Activated naive CD4-positive, alpha-beta T cell treated with anti-CD3 and anti-CD28 coated beads for 36 hours (primary cell): Measurements from ENCODE around the gene TTLL5. TPM values are rescaled to one million over a fixed set of nuclear protein-coding genes. Genes with fewer than 3 reads are reported as not detected.
"Not testable (repeated sequence)": the region's sequence is repeated elsewhere in the genome, so short reads cannot be mapped to it uniquely, and the experiment has no call there.

Experiments
- CTCF ChIA-PET: fragments of 350-600 bp; sonication (Branson Sonifier 250); formaldehyde crosslinking; loops from one replicate; lab custom pipeline; 2021; ENCODE audit warnings: antibody characterized with exemption; lab: Charles Lee
- DNase-seq: peaks from one replicate; pipeline ENCODE4 v3.0.0-alpha.2; 2020
- H3K27ac Mint-ChIP-seq: one replicate; pipeline ENCODE4 v1.8.0; 2021; ENCODE audit warnings: mild to moderate bottlenecking, mixed read lengths
- H3K27me3 Mint-ChIP-seq: one replicate; pipeline ENCODE4 v1.8.0; 2021; ENCODE audit warnings: low read depth, mixed read lengths
- H3K36me3 Mint-ChIP-seq: one replicate; pipeline ENCODE4 v1.8.0; 2021; ENCODE audit warnings: low read depth, mixed read lengths
- H3K4me1 Mint-ChIP-seq: one replicate; pipeline ENCODE4 v1.8.0; 2021; ENCODE audit warnings: low read depth, mixed read lengths
- H3K4me3 Mint-ChIP-seq: one replicate; pipeline ENCODE4 v1.8.0; 2021; ENCODE audit warnings: mild to moderate bottlenecking, moderate library complexity, mixed read lengths
- H3K9me3 Mint-ChIP-seq: one replicate; pipeline ENCODE4 v1.8.0; 2021; ENCODE audit warnings: mixed read lengths
- intact Hi-C: fragments of 100-400 bp; cut with micrococcal nuclease; formaldehyde crosslinking; loops from one replicate; pipeline ENCODE4 v1.15.1; 2023
- total RNA-seq, 2 experiments: library from RNA; stranded (reverse); gene quantifications; one replicate each; pipeline ENCODE4 v1.2.3, GENCODE V29; 2021

TTLL5 gene
- total RNA-seq, 2 experiments from 2014 or later = 23.8 to 25.1 TPM

DNA sequence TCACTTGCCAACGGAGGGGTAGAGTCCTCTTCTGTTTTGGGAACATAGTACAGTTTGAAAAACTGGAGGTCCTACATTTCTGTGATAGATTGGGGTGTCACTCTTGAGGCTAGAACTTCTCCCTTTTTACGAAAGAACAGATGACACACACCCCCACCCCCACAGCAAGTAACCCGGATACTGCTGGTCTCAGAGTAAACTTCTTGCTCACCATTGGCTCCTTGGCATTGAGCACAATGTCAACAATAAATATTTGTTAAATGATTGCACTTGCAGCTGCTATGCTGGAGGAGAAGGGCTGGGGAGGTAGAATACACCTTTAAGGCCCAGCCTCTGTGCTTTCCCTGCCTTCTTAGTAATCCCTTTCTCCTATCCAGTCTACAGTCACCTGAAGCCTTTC is 170.9 kb downstream of the TTLL5 start:
- H3K27me3 Mint-ChIP-seq = no peaks in the 10 kb centered on the region
- no peak for DNase-seq
- H3K36me3 Mint-ChIP-seq = peaks cover 13% of the 10 kb centered on the region
- intact Hi-C loops = no loop called here
- CTCF ChIA-PET = interaction anchor here (1.1 kb wide), 1 partner anchor 213 kb away, joined by 4 read pairs; no protein-coding TSS in a partner anchor
- peaks cover 12% of the 10 kb centered on the region for H3K4me1 Mint-ChIP-seq
- H3K4me3 Mint-ChIP-seq = no peak overlapping the region
- no peak overlapping the region for H3K27ac Mint-ChIP-seq
- H3K9me3 Mint-ChIP-seq = no peaks in the 10 kb centered on the region

DNA sequence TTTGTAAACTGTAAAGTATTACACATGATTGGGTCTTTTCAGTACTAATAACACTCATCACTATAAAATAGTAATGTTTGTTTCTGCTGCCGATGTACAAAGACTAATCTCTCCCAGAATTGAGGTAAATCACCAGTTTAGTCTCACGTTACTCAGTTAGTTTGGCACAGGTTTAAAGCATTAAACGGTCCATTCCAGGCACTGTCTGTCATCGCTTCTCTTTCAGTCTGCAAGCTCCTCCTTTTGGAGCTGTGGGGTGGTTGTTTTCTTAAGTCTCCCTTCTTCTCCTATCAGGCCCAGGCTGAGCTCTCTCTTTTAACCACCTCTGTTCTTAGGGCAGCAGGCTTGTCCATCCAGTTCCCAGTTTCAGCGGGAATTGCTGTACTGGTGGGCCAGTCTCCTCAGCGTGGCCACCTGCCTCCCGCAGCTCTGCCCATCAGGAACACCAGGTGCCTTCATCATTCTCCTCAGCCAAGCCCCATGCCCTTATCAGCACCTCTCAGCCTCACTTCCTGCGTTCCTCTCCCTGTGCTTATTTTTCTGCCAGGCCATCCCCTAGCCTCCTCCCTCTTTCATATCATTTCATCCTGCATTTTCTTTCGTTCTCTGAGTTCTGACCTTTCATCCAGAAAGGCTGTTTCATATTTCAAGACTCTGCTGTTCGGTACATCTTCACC is 171.7 kb downstream of the TTLL5 start:
- intact Hi-C loops = no loop called here
- DNase-seq = no peak
- H3K4me3 Mint-ChIP-seq = no peak overlapping the region
- peaks cover 12% of the 10 kb centered on the region for H3K4me1 Mint-ChIP-seq
- CTCF ChIA-PET = no interaction called here
- no peaks in the 10 kb centered on the region for H3K27me3 Mint-ChIP-seq
- peaks cover 13% of the 10 kb centered on the region for H3K36me3 Mint-ChIP-seq
- H3K9me3 Mint-ChIP-seq = no peaks in the 10 kb centered on the region
- H3K27ac Mint-ChIP-seq = no peak overlapping the region

DNA sequence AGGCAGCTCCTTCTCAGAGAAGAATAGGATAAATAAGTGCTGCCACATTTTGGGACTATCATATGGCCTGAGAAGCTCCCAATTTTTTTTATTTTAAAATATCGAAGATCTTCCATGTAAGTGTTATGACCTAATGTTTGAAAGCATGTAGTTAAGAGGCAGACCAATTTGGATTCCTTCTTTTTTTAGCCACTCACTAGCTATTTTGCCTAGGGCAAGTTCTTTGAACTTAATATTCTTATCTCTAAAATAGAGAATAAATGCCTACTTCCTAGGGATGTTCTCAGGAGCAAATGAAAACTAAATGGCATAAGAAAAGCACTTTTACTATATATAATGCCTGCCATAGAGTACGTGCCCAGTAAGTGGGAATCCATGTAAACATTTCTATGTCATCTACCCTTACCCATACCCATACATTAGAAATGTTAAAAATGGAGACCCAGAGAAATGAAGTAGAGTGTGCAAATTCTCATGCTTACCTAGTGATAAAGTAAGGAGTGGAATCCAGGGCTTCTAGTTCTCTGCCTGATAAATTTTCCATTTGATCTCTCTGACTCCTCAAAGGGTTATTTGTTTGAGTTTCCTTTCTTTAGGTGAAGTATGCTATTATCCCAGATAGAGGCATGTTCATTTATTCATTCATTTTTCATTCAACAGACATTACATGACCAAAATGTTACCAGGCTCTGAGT is 172.4 kb downstream of the TTLL5 start:
- no peaks in the 10 kb centered on the region for H3K27me3 Mint-ChIP-seq
- H3K4me3 Mint-ChIP-seq = no peak overlapping the region
- CTCF ChIA-PET = no interaction called here
- peaks cover 12% of the 10 kb centered on the region for H3K4me1 Mint-ChIP-seq
- H3K27ac Mint-ChIP-seq = no peak overlapping the region
- peaks cover 19% of the 10 kb centered on the region for H3K36me3 Mint-ChIP-seq
- DNase-seq = no peak
- H3K9me3 Mint-ChIP-seq = no peaks in the 10 kb centered on the region
- intact Hi-C loops = no loop called here

DNA sequence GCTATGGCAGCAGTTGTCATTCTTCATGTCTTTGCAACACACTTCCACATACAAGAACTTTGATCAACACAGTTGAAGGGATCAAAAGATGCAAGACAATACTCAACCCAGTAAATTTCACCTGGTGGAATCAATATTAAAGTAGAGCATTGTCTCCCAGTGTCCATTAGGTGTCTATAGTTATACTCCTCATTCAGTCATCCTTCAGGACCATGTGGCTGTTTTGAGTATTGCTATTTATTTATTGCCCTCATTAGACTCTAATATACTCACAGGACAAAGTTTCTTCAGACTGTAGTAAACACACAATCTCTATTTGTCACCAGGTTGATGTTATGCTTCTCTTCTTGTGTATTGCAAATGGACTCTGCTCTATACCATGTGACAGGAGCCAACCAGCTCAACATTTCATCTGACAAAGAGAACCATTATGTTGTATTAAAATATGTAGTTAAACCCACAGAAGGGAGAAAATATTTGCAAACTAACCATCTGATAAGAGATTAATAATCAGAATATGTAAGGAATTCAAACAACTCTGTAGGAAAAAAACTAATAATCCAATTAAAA is 174.2 kb downstream of the TTLL5 start:
- no peak overlapping the region for H3K4me3 Mint-ChIP-seq
- CTCF ChIA-PET = no interaction called here
- peaks cover 13% of the 10 kb centered on the region for H3K9me3 Mint-ChIP-seq
- DNase-seq = no peak
- no peaks in the 10 kb centered on the region for H3K27me3 Mint-ChIP-seq
- H3K4me1 Mint-ChIP-seq = peaks cover 12% of the 10 kb centered on the region
- intact Hi-C loops = no loop called here
- no peak overlapping the region for H3K27ac Mint-ChIP-seq
- peaks cover 34% of the 10 kb centered on the region for H3K36me3 Mint-ChIP-seq

DNA sequence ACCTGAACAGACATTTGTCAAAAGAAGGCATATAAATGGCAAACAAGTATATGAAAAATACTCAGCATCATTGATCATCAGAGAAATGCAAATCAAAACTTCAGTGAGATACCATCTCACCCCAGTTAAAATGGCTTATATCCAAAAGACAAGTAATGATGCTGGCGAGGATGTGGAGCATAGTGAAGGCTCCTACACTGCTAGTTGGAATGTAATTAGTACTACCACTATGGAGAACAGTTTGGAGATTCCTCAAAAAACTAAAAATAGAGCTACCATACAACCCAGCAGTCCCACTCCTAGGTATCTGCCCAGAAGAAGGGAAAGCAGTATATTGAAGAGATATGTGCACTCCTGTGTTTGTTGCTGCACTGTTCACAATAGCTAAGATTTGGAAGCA is 174.7 kb downstream of the TTLL5 start:
- Mint-ChIP-seq H3K27ac (no peak overlapping the region), H3K36me3 (peaks cover 34% of the 10 kb centered on the region), H3K9me3 (peaks cover 13% of the 10 kb centered on the region), H3K4me3 (no peak overlapping the region), H3K4me1 (peaks cover 12% of the 10 kb centered on the region), H3K27me3 (no peaks in the 10 kb centered on the region)
- CTCF ChIA-PET = no interaction called here
- intact Hi-C loops = no loop called here
- DNase-seq = no peak

DNA sequence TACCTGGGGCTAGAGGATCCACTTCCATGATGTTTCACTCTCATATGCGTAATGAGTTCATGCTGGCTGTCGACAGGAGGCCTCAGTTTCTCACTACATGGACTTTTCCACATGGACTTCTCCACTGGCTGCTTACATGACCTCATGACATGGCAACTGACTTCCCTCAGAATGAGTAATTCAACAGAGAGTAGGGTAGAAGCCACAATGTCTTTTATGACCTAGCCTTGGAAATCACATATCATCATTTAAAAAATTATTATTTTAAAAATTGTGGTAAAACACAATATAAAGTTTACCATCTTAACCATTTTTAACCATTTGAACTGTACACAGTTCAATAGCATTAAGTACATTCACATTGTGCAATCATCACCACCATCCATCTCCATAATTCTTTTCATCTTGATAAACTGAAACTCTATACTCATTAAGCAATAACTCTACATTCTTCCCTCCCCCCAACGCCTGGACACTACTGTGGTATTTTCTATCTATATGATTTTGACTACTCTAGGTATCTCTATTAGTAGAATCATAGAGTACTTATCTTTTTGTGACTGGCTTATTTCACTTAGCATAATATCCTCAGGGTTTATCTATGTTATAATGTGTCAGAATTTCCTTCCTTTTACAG is 176.2 kb downstream of the TTLL5 start:
- H3K4me3 Mint-ChIP-seq = no peak overlapping the region
- CTCF ChIA-PET = no interaction called here
- intact Hi-C loops = no loop called here
- H3K4me1 Mint-ChIP-seq = no peaks in the 10 kb centered on the region
- peaks cover 38% of the 10 kb centered on the region for H3K36me3 Mint-ChIP-seq
- H3K9me3 Mint-ChIP-seq = peaks cover 13% of the 10 kb centered on the region
- H3K27me3 Mint-ChIP-seq = no peaks in the 10 kb centered on the region
- no peak overlapping the region for H3K27ac Mint-ChIP-seq
- DNase-seq = no peak

DNA sequence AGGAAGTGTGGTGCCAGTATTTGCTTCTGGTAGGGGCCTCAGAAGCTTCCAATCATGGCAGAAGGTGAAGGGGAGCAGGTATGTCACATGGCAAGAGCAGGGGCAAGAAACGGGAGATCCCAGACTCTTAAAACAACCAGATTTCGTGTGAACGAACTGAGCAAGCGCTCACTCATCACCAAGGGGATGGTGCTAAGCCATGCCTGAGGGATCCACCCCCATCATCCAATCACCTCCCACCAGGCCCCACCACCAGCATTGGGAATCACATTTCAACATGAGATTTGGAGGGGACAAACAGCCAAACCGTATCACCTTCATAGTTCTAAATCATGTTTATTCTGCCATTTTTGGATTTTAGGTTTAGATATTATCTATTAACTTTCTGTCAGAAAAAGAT is 179.9 kb downstream of the TTLL5 start:
- DNase-seq = no peak
- peaks cover 13% of the 10 kb centered on the region for H3K9me3 Mint-ChIP-seq
- no peaks in the 10 kb centered on the region for H3K27me3 Mint-ChIP-seq
- intact Hi-C loops = no loop called here
- H3K4me1 Mint-ChIP-seq = no peaks in the 10 kb centered on the region
- H3K4me3 Mint-ChIP-seq = no peak overlapping the region
- no peak overlapping the region for H3K27ac Mint-ChIP-seq
- CTCF ChIA-PET = no interaction called here
- peaks cover 30% of the 10 kb centered on the region for H3K36me3 Mint-ChIP-seq

DNA sequence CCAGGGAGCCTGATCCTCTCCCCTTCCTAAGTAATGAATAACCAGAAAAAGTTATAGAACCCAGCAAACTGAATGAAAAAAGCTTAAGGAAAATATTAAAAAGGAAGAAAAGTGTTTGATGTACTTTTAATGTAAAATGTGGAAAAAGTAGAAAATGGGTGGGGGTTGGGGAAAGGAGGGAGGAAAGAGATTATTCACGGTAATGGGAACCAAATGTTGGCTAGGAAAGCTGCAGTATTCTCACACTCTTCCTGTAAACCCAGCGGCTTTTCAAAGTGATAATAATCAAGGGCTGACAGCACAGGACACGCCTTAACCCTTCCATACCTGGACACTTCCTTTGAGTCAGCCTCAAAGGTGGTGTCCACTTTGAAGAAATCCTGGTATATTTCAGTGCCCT is 181.5 kb downstream of the TTLL5 start:
- peaks cover 27% of the 10 kb centered on the region for H3K36me3 Mint-ChIP-seq
- no peak overlapping the region for H3K4me3 Mint-ChIP-seq
- CTCF ChIA-PET = no interaction called here
- intact Hi-C loops = no loop called here
- no peaks in the 10 kb centered on the region for H3K27me3 Mint-ChIP-seq
- no peak overlapping the region for H3K27ac Mint-ChIP-seq
- no peaks in the 10 kb centered on the region for H3K4me1 Mint-ChIP-seq
- H3K9me3 Mint-ChIP-seq = peaks cover 13% of the 10 kb centered on the region
- DNase-seq = no peak

DNA sequence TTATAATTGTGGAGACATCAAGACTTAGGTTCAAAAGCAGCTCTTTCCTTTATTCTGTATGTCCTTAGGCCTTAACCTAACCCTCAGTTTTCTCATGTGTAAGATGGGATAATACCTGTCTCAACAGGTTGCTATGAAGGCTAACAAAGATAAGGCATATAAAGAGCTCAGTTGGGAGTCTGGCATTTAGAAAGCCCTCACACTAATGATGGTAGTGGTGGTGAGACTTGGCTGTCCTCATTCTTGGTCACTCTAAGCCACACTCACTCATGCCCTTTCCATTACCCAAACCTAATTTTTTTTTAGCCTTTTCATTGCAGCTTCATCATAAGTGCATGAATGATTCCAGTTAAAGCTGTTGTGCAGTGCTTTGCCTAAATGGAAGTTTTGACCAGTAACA is 183.4 kb downstream of the TTLL5 start:
- Mint-ChIP-seq H3K4me3 (no peak overlapping the region), H3K4me1 (no peaks in the 10 kb centered on the region), H3K36me3 (peaks cover 11% of the 10 kb centered on the region), H3K27me3 (no peaks in the 10 kb centered on the region), H3K9me3 (peaks cover 5% of the 10 kb centered on the region), H3K27ac (no peak overlapping the region)
- CTCF ChIA-PET = interaction anchor here (0.5 kb wide), 1 partner anchor 494 kb away, joined by 3 read pairs; no protein-coding TSS in a partner anchor
- intact Hi-C loops = no loop called here
- no peak for DNase-seq

DNA sequence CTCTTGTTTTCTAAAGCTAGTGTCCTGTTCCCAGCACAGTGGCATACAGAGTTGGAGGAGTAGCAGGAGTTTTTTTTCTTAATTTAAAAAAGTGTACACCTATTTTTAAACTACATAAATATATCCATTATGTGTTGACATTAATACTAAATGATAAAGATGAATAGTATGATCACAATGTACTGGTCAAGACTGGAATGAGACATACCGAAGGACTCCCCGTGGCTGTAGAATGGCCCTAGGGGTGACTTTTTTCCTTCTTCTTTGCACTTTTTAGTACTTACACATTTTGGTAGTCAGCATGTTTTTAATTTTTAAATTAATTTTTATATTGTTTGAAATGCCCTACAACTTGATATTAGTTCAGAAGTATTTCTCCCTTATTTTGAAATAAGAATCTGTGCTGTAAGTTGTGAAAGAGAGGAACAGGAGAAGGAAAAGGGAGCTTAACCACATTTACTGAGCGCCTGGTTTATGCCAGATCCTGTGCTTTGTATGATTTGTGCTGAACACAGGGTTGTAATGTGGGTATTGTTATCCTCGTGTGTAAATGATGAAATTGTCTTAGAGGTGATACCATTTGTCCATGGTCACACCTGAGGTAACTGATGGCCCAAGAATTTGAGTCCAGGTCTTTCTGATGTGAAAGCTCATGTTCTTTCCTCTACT is 184.2 kb downstream of the TTLL5 start:
- H3K27me3 Mint-ChIP-seq = no peaks in the 10 kb centered on the region
- no peaks in the 10 kb centered on the region for H3K4me1 Mint-ChIP-seq
- CTCF ChIA-PET = no interaction called here
- no peak overlapping the region for H3K4me3 Mint-ChIP-seq
- intact Hi-C loops = no loop called here
- H3K9me3 Mint-ChIP-seq = no peaks in the 10 kb centered on the region
- no peak for DNase-seq
- H3K36me3 Mint-ChIP-seq = peaks cover 6% of the 10 kb centered on the region
- no peak overlapping the region for H3K27ac Mint-ChIP-seq

DNA sequence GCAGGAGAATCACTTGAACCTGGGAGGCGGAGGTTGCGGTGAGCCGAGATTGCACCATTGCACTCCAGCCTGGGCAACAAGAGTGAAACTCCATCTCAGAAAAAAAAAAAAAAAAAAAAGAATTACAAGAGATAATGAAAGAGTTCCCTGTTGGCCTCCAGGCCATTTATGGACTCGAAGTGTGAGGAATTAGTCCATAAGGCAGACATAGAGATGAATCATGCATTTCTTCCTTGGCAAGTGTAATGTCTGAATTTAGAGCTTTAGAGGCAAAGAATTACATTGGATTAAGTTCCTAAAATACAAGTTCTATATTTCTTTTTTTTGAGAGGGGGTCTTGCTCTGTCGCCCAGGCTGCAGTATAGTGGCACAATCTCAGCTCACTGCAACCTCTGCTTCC is 185.6 kb downstream of the TTLL5 start:
- H3K27me3 Mint-ChIP-seq, H3K27ac Mint-ChIP-seq, H3K36me3 Mint-ChIP-seq, DNase-seq, H3K4me3 Mint-ChIP-seq, intact Hi-C loops, H3K4me1 Mint-ChIP-seq, H3K9me3 Mint-ChIP-seq: not testable (repeated sequence)
- CTCF ChIA-PET = interaction anchor here (1.2 kb wide), 1 partner anchor 60 kb away, joined by 3 read pairs; no protein-coding TSS in a partner anchor

DNA sequence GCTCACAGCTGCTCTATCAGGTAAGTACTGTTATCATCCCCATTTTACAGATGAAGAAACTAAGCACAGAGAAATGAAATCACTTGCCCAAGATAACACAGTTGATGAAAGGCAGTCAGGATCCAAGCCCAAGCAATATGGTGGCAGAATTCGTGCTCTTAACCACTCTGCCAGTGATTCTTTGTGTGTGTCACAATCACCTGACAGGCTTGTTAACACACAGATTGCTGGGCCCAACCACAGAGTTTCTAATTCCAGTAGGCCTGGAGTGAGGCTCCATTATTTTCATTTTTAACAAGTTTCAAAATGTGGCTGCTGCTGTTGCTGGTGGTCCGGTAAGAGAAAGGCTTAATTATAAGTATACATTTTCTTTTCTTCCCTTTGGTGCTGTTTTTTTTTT is 186.5 kb downstream of the TTLL5 start:
- Mint-ChIP-seq H3K36me3 (peaks cover 3% of the 10 kb centered on the region), H3K4me1 (no peaks in the 10 kb centered on the region), H3K27me3 (no peaks in the 10 kb centered on the region), H3K9me3 (no peaks in the 10 kb centered on the region), H3K4me3 (no peak overlapping the region), H3K27ac (no peak overlapping the region)
- no peak for DNase-seq
- CTCF ChIA-PET = interaction anchor here (1.2 kb wide), 1 partner anchor 60 kb away, joined by 3 read pairs; no protein-coding TSS in a partner anchor
- intact Hi-C loops = no loop called here
